ENCODE measurements around the gene FBXO40.

Gene FBXO40, protein sequence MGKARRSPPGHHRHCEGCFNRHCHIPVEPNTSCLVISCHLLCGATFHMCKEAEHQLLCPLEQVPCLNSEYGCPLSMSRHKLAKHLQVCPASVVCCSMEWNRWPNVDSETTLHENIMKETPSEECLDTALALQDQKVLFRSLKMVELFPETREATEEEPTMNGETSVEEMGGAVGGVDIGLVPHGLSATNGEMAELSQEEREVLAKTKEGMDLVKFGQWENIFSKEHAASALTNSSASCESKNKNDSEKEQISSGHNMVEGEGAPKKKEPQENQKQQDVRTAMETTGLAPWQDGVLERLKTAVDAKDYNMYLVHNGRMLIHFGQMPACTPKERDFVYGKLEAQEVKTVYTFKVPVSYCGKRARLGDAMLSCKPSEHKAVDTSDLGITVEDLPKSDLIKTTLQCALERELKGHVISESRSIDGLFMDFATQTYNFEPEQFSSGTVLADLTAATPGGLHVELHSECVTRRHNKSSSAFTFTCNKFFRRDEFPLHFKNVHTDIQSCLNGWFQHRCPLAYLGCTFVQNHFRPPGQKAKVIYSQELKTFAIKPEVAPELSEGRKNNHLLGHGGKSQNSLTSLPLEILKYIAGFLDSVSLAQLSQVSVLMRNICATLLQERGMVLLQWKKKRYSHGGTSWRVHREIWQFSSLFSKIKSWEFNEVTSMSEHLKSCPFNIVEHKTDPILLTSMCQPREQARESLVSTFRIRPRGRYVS

GRCh38 chr3:121592856-121593702 lies at the start of gene FBXO40:
TSS of gene FBXO40 (plus strand) at chr3:121593379. CDS start at chr3:121620576, 27,197 bp downstream.
- H3K36me3 ChIP-seq (ENCODE audit: control insufficient read depth, insufficient read depth, low read length, severe bottlenecking): no peaks in the 10 kb centered on the region
- DNase-seq (ENCODE audit: low read depth): peak; percentile 11
- H3K9ac ChIP-seq (ENCODE audit: low read length): no peak within 1 kb of the TSS
- no peaks in the 10 kb centered on the region for H3K4me1 ChIP-seq (ENCODE audit: control insufficient read depth, insufficient read depth, low read length)
- H3K27me3 ChIP-seq (replicated peaks; ENCODE audit: control insufficient read depth, insufficient read depth, low read length): peaks cover 8% of the 10 kb centered on the region
- H3K4me3 ChIP-seq (ENCODE audit: low read length): no peak within 1 kb of the TSS
- no peaks in the 10 kb centered on the region for H3K9me3 ChIP-seq (ENCODE audit: control insufficient read depth, low read length)

DNA sequence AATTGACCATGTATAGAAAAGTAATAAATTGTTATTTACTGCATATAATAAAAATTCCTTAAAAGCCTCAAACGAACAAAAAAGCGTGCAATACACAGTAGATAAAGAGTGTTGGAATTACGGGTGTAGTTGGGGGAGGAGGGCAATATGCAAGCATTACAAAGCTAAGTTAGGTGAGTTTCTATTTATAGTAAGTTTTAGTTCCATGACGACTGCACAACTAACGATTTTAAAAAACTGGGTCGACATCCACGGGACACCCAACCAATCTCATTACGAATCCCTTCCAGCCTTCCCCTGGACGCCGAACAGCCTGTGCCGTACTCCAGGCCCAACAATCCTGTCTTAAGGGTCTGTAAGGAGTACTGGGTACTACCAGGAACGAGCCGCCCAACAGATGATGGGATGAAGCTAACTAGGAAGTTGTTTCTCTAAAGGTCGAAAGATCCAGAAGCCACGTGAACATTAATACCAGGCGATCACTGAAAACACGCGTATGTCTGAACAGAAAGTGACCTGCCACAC lies 48.1 kb upstream of the FBXO40 start:
- H3K36me3 ChIP-seq (ENCODE audit: control insufficient read depth, insufficient read depth, low read length, severe bottlenecking): no peaks in the 10 kb centered on the region
- DNase-seq (ENCODE audit: low read depth): peak; percentile 23
- H3K4me1 ChIP-seq (ENCODE audit: control insufficient read depth, insufficient read depth, low read length): peaks cover 10% of the 10 kb centered on the region
- no peaks in the 10 kb centered on the region for H3K9me3 ChIP-seq (ENCODE audit: control insufficient read depth, low read length)
- H3K9ac ChIP-seq (ENCODE audit: low read length): peak overlapping the region; percentile 92
- no peaks in the 10 kb centered on the region for H3K27me3 ChIP-seq (replicated peaks; ENCODE audit: control insufficient read depth, insufficient read depth, low read length)
- peak overlapping the region; percentile 95 for H3K4me3 ChIP-seq (ENCODE audit: low read length)

GRCh38 chr3:121545574-121546455 lies 47.4 kb upstream of the FBXO40 start, which contains the start of gene POLQ:
TSS of gene POLQ (minus strand) at chr3:121545988. CDS start at chr3:121545877, 111 bp downstream.
- Histone ChIP-seq H3K4me3 (ENCODE audit: low read length) (peak within 1 kb of the TSS; percentile 95), H3K4me1 (ENCODE audit: control insufficient read depth, insufficient read depth, low read length) (peaks cover 10% of the 10 kb centered on the region), H3K9me3 (ENCODE audit: control insufficient read depth, low read length) (no peaks in the 10 kb centered on the region), H3K27me3 (replicated peaks; ENCODE audit: control insufficient read depth, insufficient read depth, low read length) (no peaks in the 10 kb centered on the region), H3K36me3 (ENCODE audit: control insufficient read depth, insufficient read depth, low read length, severe bottlenecking) (no peaks in the 10 kb centered on the region), H3K9ac (ENCODE audit: low read length) (peak within 1 kb of the TSS; percentile 92)
- DNase-seq (ENCODE audit: low read depth): peak; percentile 97

DNA sequence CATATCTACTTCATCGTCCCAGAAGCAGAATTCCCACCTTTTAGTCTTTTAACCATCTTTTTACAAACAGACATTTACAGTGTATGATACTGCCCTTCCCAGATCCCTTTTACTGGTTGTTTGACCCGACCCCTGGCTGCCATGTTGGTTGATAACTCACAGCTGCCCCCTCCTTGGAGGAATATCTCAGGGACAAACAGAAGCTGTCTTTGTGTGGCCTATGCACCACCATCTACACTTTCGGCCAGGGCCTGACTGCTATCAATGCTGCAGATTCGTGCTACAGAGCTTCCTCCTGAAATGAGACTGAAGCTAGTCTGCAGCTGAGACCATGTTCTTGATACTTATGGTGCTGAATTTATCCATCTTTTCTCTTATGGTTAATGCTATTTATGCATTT lies 40.8 kb upstream of the FBXO40 start:
- DNase-seq (ENCODE audit: low read depth): no peak
- H3K36me3 ChIP-seq (ENCODE audit: control insufficient read depth, insufficient read depth, low read length, severe bottlenecking): no peaks in the 10 kb centered on the region
- no peaks in the 10 kb centered on the region for H3K9me3 ChIP-seq (ENCODE audit: control insufficient read depth, low read length)
- no peaks in the 10 kb centered on the region for H3K27me3 ChIP-seq (replicated peaks; ENCODE audit: control insufficient read depth, insufficient read depth, low read length)
- H3K4me3 ChIP-seq (ENCODE audit: low read length): no peak overlapping the region
- no peaks in the 10 kb centered on the region for H3K4me1 ChIP-seq (ENCODE audit: control insufficient read depth, insufficient read depth, low read length)
- no peak overlapping the region for H3K9ac ChIP-seq (ENCODE audit: low read length)

DNA sequence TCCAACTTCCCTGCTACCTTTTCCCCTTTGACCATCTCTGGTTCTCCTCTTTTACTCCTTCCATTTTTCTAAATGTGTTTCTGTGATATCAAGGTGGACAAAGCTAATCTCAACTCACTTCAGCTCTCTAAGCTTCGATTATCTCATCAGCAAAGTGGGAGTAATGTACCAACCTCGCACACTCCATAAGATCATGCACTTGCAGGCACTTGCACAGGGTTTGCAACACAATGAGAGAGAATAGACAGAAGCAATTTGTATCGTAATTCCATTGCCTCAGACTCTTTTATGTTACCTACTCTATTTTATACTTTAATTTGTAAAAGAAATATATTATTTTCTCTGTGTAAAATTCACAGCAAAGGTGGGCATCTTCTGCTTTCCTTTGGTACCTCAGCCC lies 40.4 kb upstream of the FBXO40 start:
- no peaks in the 10 kb centered on the region for H3K4me1 ChIP-seq (ENCODE audit: control insufficient read depth, insufficient read depth, low read length)
- no peaks in the 10 kb centered on the region for H3K36me3 ChIP-seq (ENCODE audit: control insufficient read depth, insufficient read depth, low read length, severe bottlenecking)
- no peaks in the 10 kb centered on the region for H3K27me3 ChIP-seq (replicated peaks; ENCODE audit: control insufficient read depth, insufficient read depth, low read length)
- no peak overlapping the region for H3K9ac ChIP-seq (ENCODE audit: low read length)
- no peak for DNase-seq (ENCODE audit: low read depth)
- no peak overlapping the region for H3K4me3 ChIP-seq (ENCODE audit: low read length)
- H3K9me3 ChIP-seq (ENCODE audit: control insufficient read depth, low read length): no peaks in the 10 kb centered on the region

DNA sequence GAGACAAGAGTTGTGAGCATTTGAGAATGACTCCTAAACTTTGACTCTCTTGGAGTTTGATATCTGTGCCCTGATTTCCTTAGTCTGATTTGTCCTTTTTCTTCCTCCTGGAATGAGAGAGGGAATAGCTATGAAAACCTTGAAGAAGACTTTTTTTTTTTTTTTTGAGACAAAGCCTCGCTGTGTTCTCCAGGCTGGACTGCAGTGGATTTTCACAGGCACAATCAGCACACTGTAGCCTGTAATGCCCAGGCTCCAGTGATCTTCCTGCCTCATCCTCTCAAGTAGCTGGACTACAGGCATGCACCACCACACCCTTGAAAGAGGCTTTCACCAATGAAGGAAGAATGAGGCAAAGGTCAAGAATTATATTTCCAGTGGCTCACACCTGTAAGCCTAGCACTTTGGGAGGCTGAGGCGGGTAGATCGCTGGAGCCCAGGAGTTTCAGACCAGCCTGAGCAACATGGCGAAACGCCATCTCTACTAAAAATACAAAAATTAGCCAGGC lies 35.7 kb upstream of the FBXO40 start:
- no peaks in the 10 kb centered on the region for H3K9me3 ChIP-seq (ENCODE audit: control insufficient read depth, low read length)
- no peaks in the 10 kb centered on the region for H3K27me3 ChIP-seq (replicated peaks; ENCODE audit: control insufficient read depth, insufficient read depth, low read length)
- no peak for DNase-seq (ENCODE audit: low read depth)
- H3K4me1 ChIP-seq (ENCODE audit: control insufficient read depth, insufficient read depth, low read length): no peaks in the 10 kb centered on the region
- H3K4me3 ChIP-seq (ENCODE audit: low read length): no peak overlapping the region
- no peak overlapping the region for H3K9ac ChIP-seq (ENCODE audit: low read length)
- H3K36me3 ChIP-seq (ENCODE audit: control insufficient read depth, insufficient read depth, low read length, severe bottlenecking): no peaks in the 10 kb centered on the region

DNA sequence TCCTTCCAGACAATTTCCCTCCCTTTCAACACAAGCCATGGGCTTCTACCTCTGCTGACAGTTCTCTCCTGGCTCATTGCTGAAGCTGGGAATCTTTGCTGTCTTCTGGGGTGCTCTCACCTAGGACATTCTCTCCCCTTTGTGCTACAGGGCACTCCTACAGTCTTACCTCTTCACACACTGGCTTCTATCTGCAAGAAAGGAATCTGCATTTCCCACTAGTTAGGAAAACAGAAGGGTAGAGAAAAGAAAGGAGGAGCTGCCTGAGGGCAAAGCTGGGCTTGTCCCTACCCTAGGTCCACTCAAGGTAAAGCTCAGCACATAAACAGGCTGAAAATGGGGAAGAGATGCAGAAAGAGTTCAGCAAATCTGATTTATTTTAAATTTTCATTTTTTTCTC lies 31.0 kb upstream of the FBXO40 start:
- DNase-seq (ENCODE audit: low read depth): no peak
- H3K27me3 ChIP-seq (replicated peaks; ENCODE audit: control insufficient read depth, insufficient read depth, low read length): no peaks in the 10 kb centered on the region
- H3K4me3 ChIP-seq (ENCODE audit: low read length): no peak overlapping the region
- no peak overlapping the region for H3K9ac ChIP-seq (ENCODE audit: low read length)
- H3K9me3 ChIP-seq (ENCODE audit: control insufficient read depth, low read length): no peaks in the 10 kb centered on the region
- H3K36me3 ChIP-seq (ENCODE audit: control insufficient read depth, insufficient read depth, low read length, severe bottlenecking): no peaks in the 10 kb centered on the region
- H3K4me1 ChIP-seq (ENCODE audit: control insufficient read depth, insufficient read depth, low read length): no peaks in the 10 kb centered on the region

- no peak for DNase-seq (ENCODE audit: low read depth)
- Histone ChIP-seq H3K36me3 (ENCODE audit: control insufficient read depth, insufficient read depth, low read length, severe bottlenecking) (no peaks in the 10 kb centered on the region), H3K4me3 (ENCODE audit: low read length) (no peak overlapping the region), H3K9me3 (ENCODE audit: control insufficient read depth, low read length) (no peaks in the 10 kb centered on the region), H3K4me1 (ENCODE audit: control insufficient read depth, insufficient read depth, low read length) (no peaks in the 10 kb centered on the region), H3K27me3 (replicated peaks; ENCODE audit: control insufficient read depth, insufficient read depth, low read length) (no peaks in the 10 kb centered on the region), H3K9ac (ENCODE audit: low read length) (no peak overlapping the region)
These were observed 26.4 kb upstream of the FBXO40 start for GRCh38 chr3:121566773-121567172.

GRCh38 chr3:121567649-121568048 lies 25.5 kb upstream of the FBXO40 start, which contains the start of gene ARGFX:
TSS of gene ARGFX (plus strand) at chr3:121567949. CDS start at chr3:121570714, 2,765 bp downstream.
- H3K4me1 ChIP-seq (ENCODE audit: control insufficient read depth, insufficient read depth, low read length): no peaks in the 10 kb centered on the region
- H3K9me3 ChIP-seq (ENCODE audit: control insufficient read depth, low read length): no peaks in the 10 kb centered on the region
- DNase-seq (ENCODE audit: low read depth): no peak
- no peaks in the 10 kb centered on the region for H3K36me3 ChIP-seq (ENCODE audit: control insufficient read depth, insufficient read depth, low read length, severe bottlenecking)
- no peaks in the 10 kb centered on the region for H3K27me3 ChIP-seq (replicated peaks; ENCODE audit: control insufficient read depth, insufficient read depth, low read length)
- H3K4me3 ChIP-seq (ENCODE audit: low read length): no peak within 1 kb of the TSS
- H3K9ac ChIP-seq (ENCODE audit: low read length): no peak within 1 kb of the TSS

DNA sequence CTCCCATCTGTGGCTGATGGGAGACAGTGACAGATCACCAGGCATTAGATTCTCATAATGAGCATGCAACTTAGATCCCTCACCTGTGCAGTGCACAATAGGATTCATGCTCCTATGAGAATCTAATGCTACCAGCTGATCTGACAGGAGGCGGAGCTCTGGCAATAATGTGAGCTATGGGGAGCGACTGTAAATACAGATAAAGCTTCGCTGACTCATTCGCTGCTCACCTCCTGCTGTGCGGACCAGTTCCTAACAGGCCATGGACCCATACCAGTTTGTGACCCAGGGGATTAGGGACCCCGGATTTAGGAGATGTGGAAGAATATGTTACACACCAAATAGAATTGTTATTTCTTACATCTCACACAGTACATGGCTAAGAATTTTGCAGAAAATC lies 18.7 kb upstream of the FBXO40 start:
- Histone ChIP-seq H3K4me3 (ENCODE audit: low read length) (no peak overlapping the region), H3K9me3 (ENCODE audit: control insufficient read depth, low read length) (no peaks in the 10 kb centered on the region), H3K36me3 (ENCODE audit: control insufficient read depth, insufficient read depth, low read length, severe bottlenecking) (no peaks in the 10 kb centered on the region), H3K27me3 (replicated peaks; ENCODE audit: control insufficient read depth, insufficient read depth, low read length) (no peaks in the 10 kb centered on the region), H3K4me1 (ENCODE audit: control insufficient read depth, insufficient read depth, low read length) (no peaks in the 10 kb centered on the region), H3K9ac (ENCODE audit: low read length) (no peak overlapping the region)
- no peak for DNase-seq (ENCODE audit: low read depth)

Data from adipocyte (in vitro differentiated cells).